Measurements from ENCODE around the gene SERPINC1.
A peak's percentile ranks its signal among the peaks of the same experiment; 100 is the strongest.
"Not testable (repeated sequence)": the region's sequence is repeated elsewhere in the genome, so short reads cannot be mapped to it uniquely, and the experiment has no call there.

Gene SERPINC1

GRCh38 chr1:173889885-173890284, 27.2 kb downstream of the SERPINC1 start:
- no peak for DNase-seq (ENCODE audit: low read depth)

- no peak for DNase-seq (ENCODE audit: low read depth)
These were observed 28.4 kb downstream of the SERPINC1 start for GRCh38 chr1:173888749-173889148.

GRCh38 chr1:173887627-173888026, 29.5 kb downstream of the SERPINC1 start:
- DNase-seq (ENCODE audit: low read depth), result no peak

- DNase-seq (ENCODE audit: low read depth), result no peak
These were observed 30.1 kb downstream of the SERPINC1 start for GRCh38 chr1:173886746-173887611.

- no peak for DNase-seq (ENCODE audit: low read depth)
These were observed 32.4 kb downstream of the SERPINC1 start for GRCh38 chr1:173884701-173885100.

GRCh38 chr1:173881117-173881516, 36.0 kb downstream of the SERPINC1 start:
- DNase-seq (ENCODE audit: low read depth), result not testable (repeated sequence)

- DNase-seq (ENCODE audit: low read depth), result no peak
These were observed 38.9 kb downstream of the SERPINC1 start for GRCh38 chr1:173878251-173878650.

- no peak for DNase-seq (ENCODE audit: low read depth)
These were observed 40.4 kb downstream of the SERPINC1 start for GRCh38 chr1:173876732-173877131.

GRCh38 chr1:173871500-173871899, 45.6 kb downstream of the SERPINC1 start:
- no peak for DNase-seq (ENCODE audit: low read depth)

GRCh38 chr1:173871091-173871490, 46.0 kb downstream of the SERPINC1 start:
- DNase-seq (ENCODE audit: low read depth), result no peak

GRCh38 chr1:173870252-173871075, 46.7 kb downstream of the SERPINC1 start:
- no peak for DNase-seq (ENCODE audit: low read depth)

- no peak for DNase-seq (ENCODE audit: low read depth)
These were observed 48.1 kb downstream of the SERPINC1 start for GRCh38 chr1:173869021-173869359.

GRCh38 chr1:173868266-173869020, 48.7 kb downstream of the SERPINC1 start, which contains the start of gene ZBTB37:
Gene ZBTB37, plus strand, starts transcription at chr1:173868380. Its CDS starts 1,846 bp downstream, at chr1:173870226.
- DNase-seq (ENCODE audit: low read depth), result peak; percentile 86

- peak; percentile 92 for DNase-seq (ENCODE audit: low read depth)
These were observed 49.3 kb downstream of the SERPINC1 start, which contains the start of gene GAS5 for GRCh38 chr1:173867753-173868265. Gene GAS5, minus strand, starts transcription at chr1:173867989.

- peak; percentile 31 for DNase-seq (ENCODE audit: low read depth)
These were observed 49.9 kb downstream of the SERPINC1 start for GRCh38 chr1:173867141-173867752.

- no peak for DNase-seq (ENCODE audit: low read depth)
These were observed 50.6 kb downstream of the SERPINC1 start for GRCh38 chr1:173866413-173867115.

GRCh38 chr1:173865468-173866164, 51.5 kb downstream of the SERPINC1 start:
- DNase-seq (ENCODE audit: low read depth), result no peak

GRCh38 chr1:173864179-173864867, 52.8 kb downstream of the SERPINC1 start:
- DNase-seq (ENCODE audit: low read depth), result no peak

Measured in stimulated activated CD8-positive, alpha-beta memory T cell treated with anti-CD3 and anti-CD28 coated beads, Interleukin-15, amount 100 ng/mL, for 24 hours (primary cell).